GM12878 (cell line): ENCODE measurements around the gene SLFNL1. TPM values are rescaled to one million over a fixed set of nuclear protein-coding genes. Genes with fewer than 3 reads are reported as not detected.

ENCODE experiments used
- ATAC-seq: fragments of 200-7000 bp; cut with Tn5 transposase; 3 replicates; pipeline ENCODE4 v1.9.1; 2020; ENCODE audit warnings: mild to moderate bottlenecking, moderate library complexity
- BruUV-seq: library from RNA; stranded (reverse); fragments of 400-500 nt; replicated peaks from 2 replicates; lab custom pipeline; 2021; lab: Mats Ljungman, UMichigan
- CTCF ChIA-PET: fragments of 300-600 bp; sonication (Branson Sonifier 250); formaldehyde crosslinking; extraction: SDS; loops from one replicate; lab custom pipeline; 2021; ENCODE audit warnings: inconsistent platforms; lab: Yijun Ruan, JAX
- POLR2A ChIA-PET: fragments of 350-600 bp; formaldehyde crosslinking; extraction: SDS; loops from one replicate; lab custom pipeline; 2021; ENCODE audit warnings: inconsistent platforms; lab: Charles Lee
- RAD21 ChIA-PET: fragments of 300-600 bp; sonication (Branson Sonifier 250); formaldehyde crosslinking; loops from one replicate; lab custom pipeline; 2023; ENCODE audit warnings: antibody characterized with exemption; ENCODE audit not compliant: unreplicated experiment; lab: Charles Lee
- SMC1A ChIA-PET: fragments of 300-600 bp; sonication (Branson Sonifier 250); formaldehyde crosslinking; loops from one replicate; lab custom pipeline; 2023; ENCODE audit not compliant: unreplicated experiment, uncharacterized antibody; lab: Charles Lee
- DNase-seq: peaks from one replicate; pipeline ENCODE4 v3.0.0-alpha.2; 2011; ENCODE audit warnings: low read depth, low spot score
- FAIRE-seq: peaks from 3 replicates; lab custom pipeline; 2011; peaks lifted over from hg19 to GRCh38; lab: Jason Lieb, UNC
- H2AFZ ChIP-seq: 2 replicates; pipeline ENCODE4 v1.6.0; 2011; ENCODE audit warnings: low read depth, low read length, control low read depth; ENCODE audit not compliant: control insufficient read depth
- H3K27ac ChIP-seq: 2 replicates; pipeline ENCODE4 v1.5.1; 2011; ENCODE audit warnings: control low read depth; ENCODE audit not compliant: control insufficient read depth, insufficient read depth
- H3K27me3 ChIP-seq, 2 experiments: replicated peaks in 1 of 2; 2 replicates each; pipeline versions ENCODE4 v1.6.0 to v1.6.1; 2011; ENCODE audit warnings: low read length in 1 of 2; ENCODE audit not compliant: control insufficient read depth in 2 of 2, insufficient read depth in 2 of 2
- H3K36me3 ChIP-seq, 2 experiments: 2 replicates each; pipeline ENCODE4 v1.5.1; 2011; ENCODE audit warnings: low read length in 1 of 2; ENCODE audit not compliant: control insufficient read depth in 2 of 2, insufficient read depth in 2 of 2
- H3K4me1 ChIP-seq: 2 replicates; pipeline ENCODE4 v1.6.1; 2011; ENCODE audit warnings: mild to moderate bottlenecking, low read length, moderate library complexity, mixed read lengths; ENCODE audit not compliant: control insufficient read depth, insufficient read depth
- H3K4me2 ChIP-seq: 2 replicates; pipeline ENCODE4 v1.6.0; 2011; ENCODE audit warnings: control low read depth; ENCODE audit not compliant: control insufficient read depth, insufficient read depth
- H3K4me3 ChIP-seq: fragments of 200-600 bp; sonication (generic); 2 replicates; pipeline ENCODE4 v1.5.1; 2016
- H3K79me2 ChIP-seq: 2 replicates; pipeline ENCODE4 v1.6.0; 2011; ENCODE audit warnings: low read length; ENCODE audit not compliant: control insufficient read depth, insufficient read depth
- H3K9ac ChIP-seq: 2 replicates; pipeline ENCODE4 v1.8.0; 2011; ENCODE audit warnings: low read length, control low read depth, mixed read lengths; ENCODE audit not compliant: control insufficient read depth, insufficient read depth
- H3K9me3 ChIP-seq: replicated peaks from 3 replicates; pipeline ENCODE4 v1.5.1; 2011; ENCODE audit warnings: mild to moderate bottlenecking, low read length; ENCODE audit not compliant: control insufficient read depth, insufficient read depth
- H4K20me1 ChIP-seq: 2 replicates; pipeline ENCODE4 v1.6.0; 2011; ENCODE audit not compliant: control insufficient read depth, insufficient read depth
- BHLHE40 ChIP-seq, 2 experiments: fragments of 450-650 bp in 1 of 2; IDR thresholded peaks; 2 replicates each; pipeline ENCODE4 v1.6.1; 2011 to 2017; ENCODE audit warnings: low read depth in 2 of 2, borderline replicate concordance in 1 of 2, improper control_type of control experiment in 1 of 2, low read length in 1 of 2, mild to moderate bottlenecking in 1 of 2
- EP300 ChIP-seq, 2 experiments: fragments of 150-350 bp in 1 of 2; IDR thresholded peaks; 2 replicates each; pipeline ENCODE4 v1.6.1; 2011 to 2012; ENCODE audit warnings: low read depth in 2 of 2, low read length in 2 of 2, borderline replicate concordance in 1 of 2, improper control_type of control experiment in 1 of 2, inconsistent platforms in 1 of 2; ENCODE audit not compliant: control insufficient read depth in 1 of 2
- ESRRA ChIP-seq: IDR thresholded peaks from 2 replicates; pipeline ENCODE4 v1.6.1; 2012; ENCODE audit warnings: mild to moderate bottlenecking, low read length, improper control_type of control experiment
- FOXM1 ChIP-seq: IDR thresholded peaks from 2 replicates; pipeline ENCODE4 v1.6.1; 2012; ENCODE audit warnings: low read depth, mild to moderate bottlenecking, inconsistent platforms, low read length, moderate library complexity
- JUNB ChIP-seq: IDR thresholded peaks from 2 replicates; pipeline ENCODE4 v1.6.1; 2016; ENCODE audit warnings: antibody characterized with exemption, mild to moderate bottlenecking
- LARP7 ChIP-seq: fragments of 450-650 bp; IDR thresholded peaks from 2 replicates; pipeline ENCODE4 v1.6.1; 2017; ENCODE audit warnings: mild to moderate bottlenecking
- MEF2A ChIP-seq: IDR thresholded peaks from 2 replicates; pipeline ENCODE4 v1.6.1; 2011; ENCODE audit warnings: low read depth, mild to moderate bottlenecking, low read length, moderate library complexity; ENCODE audit not compliant: insufficient read depth
- MYC ChIP-seq: IDR thresholded peaks from 2 replicates; pipeline ENCODE4 v1.6.1; 2011; ENCODE audit warnings: mild to moderate bottlenecking, low read length, moderate library complexity, inconsistent platforms; ENCODE audit not compliant: insufficient read depth, insufficient replicate concordance, insufficient read length, severe bottlenecking
- PKNOX1 ChIP-seq: fragments of 450-650 bp; IDR thresholded peaks from 2 replicates; pipeline ENCODE4 v1.6.1; 2016; ENCODE audit warnings: mild to moderate bottlenecking
- PML ChIP-seq: IDR thresholded peaks from 2 replicates; pipeline ENCODE4 v1.6.1; 2012; ENCODE audit warnings: low read length, inconsistent platforms
- STAT1 ChIP-seq: fragments of 450-650 bp; conservative IDR thresholded peaks from 2 replicates; pipeline ENCODE4 v1.6.1; 2014; ENCODE audit warnings: antibody characterized with exemption, mild to moderate bottlenecking
- TCF3 ChIP-seq: IDR thresholded peaks from 2 replicates; pipeline ENCODE4 v1.6.1; 2012; ENCODE audit warnings: low read depth, mild to moderate bottlenecking, low read length, borderline replicate concordance; ENCODE audit not compliant: insufficient read depth
- WRNIP1 ChIP-seq: IDR thresholded peaks from 2 replicates; pipeline ENCODE4 v1.6.1; 2011; ENCODE audit warnings: low read depth, low read length, improper control_type of control experiment, borderline replicate concordance
- WGBS: methylation state at CpG from one replicate; pipeline ENCODE4 v1.1.6; 2016; ENCODE audit warnings: low lambda C conversion rate; ENCODE audit not compliant: insufficient replicate concordance, insufficient coverage; ENCODE audit errors: missing lambda C conversion rate; 5-methylcytosine and 5-hydroxymethylcytosine counted together
- in situ Hi-C: fragments of 300-500 bp; cut with MboI; formaldehyde crosslinking; loops from 9 replicates; pipeline ENCODE4 v1.14.3; 2018; ENCODE audit warnings: mixed read lengths
- intact Hi-C: fragments of 100-400 bp; cut with micrococcal nuclease; formaldehyde crosslinking; loops from one replicate; pipeline ENCODE4 v1.14.2; 2022; ENCODE audit not compliant: unreplicated experiment
- polyA plus RNA-seq, 11 experiments: library from polyadenylated mRNA; depleted of rRNA in 4 of 11; unstranded in 6 of 11; stranded (reverse) in 5 of 11; fragments of >200 nt; fragmentation: Nextera tagmentation in 4 of 11; fragmentation: Illumina TruSeq in 1 of 11; extraction: Ambion mirVana in 4 of 11; extraction: Trizol in 1 of 11; gene quantifications; 1 replicate in 1 of 11; 2 replicates in 10 of 11; pipeline versions ENCODE4 v1.2.1 to v1.2.3, GENCODE V29; 2011 to 2016; ENCODE audit warnings: inconsistent platforms in 2 of 11, missing spikeins in 2 of 11, low read depth in 1 of 11
- total RNA-seq, 4 experiments: library from RNA; depleted of rRNA in 3 of 4; stranded (reverse); fragments of >200 nt in 3 of 4; fragmentation: Illumina TruSeq in 1 of 4; extraction: Trizol in 1 of 4; gene quantifications; 2 replicates each; pipeline versions ENCODE4 v1.2.1 to v1.2.3, GENCODE V29; 2013 to 2021
- TF ChIP-seq, protein P1 (sequence below): IDR thresholded peaks from 2 replicates; pipeline ENCODE4 v1.6.1; 2011; ENCODE audit warnings: borderline replicate concordance, low read depth, mild to moderate bottlenecking, moderate library complexity, low read length; ENCODE audit not compliant: insufficient read depth, poor library complexity, severe bottlenecking

The SLFNL1 gene
- total and polyA plus RNA-seq, 10 of the 15 experiments (the other 5 are each of a cell fraction or from before 2014, with no cell fraction given): 0.05 to 0.98 (median 0.16) TPM; not detected in 2

DNA sequence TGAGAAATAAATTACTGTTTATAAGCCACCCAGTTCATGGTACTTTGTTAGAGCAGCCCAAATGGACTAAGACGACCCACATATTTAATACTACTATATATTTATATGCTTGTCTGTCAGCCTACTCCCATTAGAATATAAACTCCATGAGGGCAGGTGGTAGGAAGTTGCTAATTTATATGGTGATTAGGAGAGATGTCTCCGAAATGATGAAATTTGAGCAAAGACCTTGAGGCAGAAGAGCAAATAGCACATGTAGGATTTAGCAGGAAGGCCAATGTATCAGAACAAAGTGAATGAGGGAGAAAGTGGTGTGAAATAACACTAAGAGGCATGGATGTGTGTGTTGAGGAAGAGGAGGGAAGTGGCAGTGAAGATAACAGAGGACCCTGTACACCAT is 10.6 kb upstream of the SLFNL1 start (continued):
- TF ChIP-seq WRNIP1: no peak

- POLR2A ChIA-PET: no interaction called here
- WGBS: 87% methylated on average over 8 of the region's 8 CpGs
Observed at GRCh38 chr1:41030872-41031616, 9.5 kb upstream of the SLFNL1 start.

More at GRCh38 chr1:41030872-41031616, 9.5 kb upstream of the SLFNL1 start:
- Histone ChIP-seq H3K4me1 (no peaks in the 10 kb centered on the region), H3K4me3 (no peak overlapping the region), H3K27ac (no peak overlapping the region), H3K9ac (no peak overlapping the region), H4K20me1 (no peaks in the 10 kb centered on the region), H3K79me2 (no peaks in the 10 kb centered on the region), H3K27me3 (no peaks in the 10 kb centered on the region), H2AFZ (no peak overlapping the region), H3K36me3 (peaks cover 5 to 27% of the 10 kb centered on the region in 2 experiments), H3K4me2 (no peak overlapping the region)
- ATAC-seq: no peak
- ChIA-PET CTCF (no interaction called here), SMC1A (no interaction called here), RAD21 (no interaction called here)
- no TSS peak for BruUV-seq
- DNase-seq: no peak
- no peak for FAIRE-seq
- intact Hi-C loops: no loop called here
- TF ChIP-seq MYC (no peak), WRNIP1 (no peak), TCF3 (no peak), BHLHE40 (IDR thresholded peaks at IDR 0.05; ENCODE audit: borderline replicate concordance in 1 of 2, low read depth in 2 of 2, low read length in 1 of 2) (no peak), JUNB (no peak), PKNOX1 (no peak), STAT1 (no peak), LARP7 (no peak), PML (no peak), ESRRA (no peak), EP300 (IDR thresholded peaks at IDR 0.05; ENCODE audit: borderline replicate concordance in 1 of 2, control insufficient read depth in 1 of 2, low read depth in 2 of 2, low read length in 2 of 2) (no peak), FOXM1 (no peak), MEF2A (no peak)
- TF ChIP-seq, protein P1, sequence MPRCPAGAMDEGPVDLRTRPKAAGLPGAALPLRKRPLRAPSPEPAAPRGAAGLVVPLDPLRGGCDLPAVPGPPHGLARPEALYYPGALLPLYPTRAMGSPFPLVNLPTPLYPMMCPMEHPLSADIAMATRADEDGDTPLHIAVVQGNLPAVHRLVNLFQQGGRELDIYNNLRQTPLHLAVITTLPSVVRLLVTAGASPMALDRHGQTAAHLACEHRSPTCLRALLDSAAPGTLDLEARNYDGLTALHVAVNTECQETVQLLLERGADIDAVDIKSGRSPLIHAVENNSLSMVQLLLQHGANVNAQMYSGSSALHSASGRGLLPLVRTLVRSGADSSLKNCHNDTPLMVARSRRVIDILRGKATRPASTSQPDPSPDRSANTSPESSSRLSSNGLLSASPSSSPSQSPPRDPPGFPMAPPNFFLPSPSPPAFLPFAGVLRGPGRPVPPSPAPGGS: no peak
- TF ChIP-seq, all 136 proteins: peak for 0
- no peaks in the 10 kb centered on the region for H3K9me3 ChIP-seq
- in situ Hi-C loops: no loop called here
